HEK293 (cell line): ENCODE results near the gene TLCD3B.

ENCODE experiments used
- CTCF ChIP-seq: fragments of 450-650 bp; formaldehyde crosslinking; IDR thresholded peaks from 2 replicates; pipeline ENCODE4 v1.5.1; 2016; ENCODE audit warnings: missing biosample characterization, missing genetic modification characterization
- KLF10 ChIP-seq: fragments of 450-650 bp; IDR thresholded peaks from 2 replicates; pipeline ENCODE4 v1.5.1; 2018; ENCODE audit warnings: missing biosample characterization, mild to moderate bottlenecking, missing genetic modification characterization
- REST ChIP-seq: fragments of 450-650 bp; formaldehyde crosslinking; IDR thresholded peaks from 2 replicates; pipeline ENCODE4 v1.5.1; 2016; ENCODE audit warnings: missing biosample characterization, missing genetic modification characterization
- ZBTB44 ChIP-seq: fragments of 450-650 bp; IDR thresholded peaks from 2 replicates; pipeline ENCODE4 v1.5.1; 2018; ENCODE audit warnings: missing biosample characterization, mild to moderate bottlenecking, missing genetic modification characterization
- ZFP3 ChIP-seq: fragments of 450-650 bp; formaldehyde crosslinking; IDR thresholded peaks from 2 replicates; pipeline ENCODE4 v1.5.1; 2016; ENCODE audit warnings: low read depth, missing biosample characterization, missing genetic modification characterization
- ZNF10 ChIP-seq: fragments of 450-650 bp; formaldehyde crosslinking; IDR thresholded peaks from 2 replicates; pipeline ENCODE4 v1.5.1; 2017; ENCODE audit warnings: missing biosample characterization, missing genetic modification characterization
- ZNF184 ChIP-seq: fragments of 450-650 bp; IDR thresholded peaks from 2 replicates; pipeline ENCODE4 v1.5.1; 2018; ENCODE audit warnings: missing biosample characterization, mild to moderate bottlenecking, missing genetic modification characterization
- ZNF274 ChIP-seq, 2 experiments: fragments of 200-500 bp in 1 of 2; fragments of 450-650 bp in 1 of 2; sonication (Bioruptor generic) in 1 of 2; formaldehyde crosslinking in 1 of 2; IDR thresholded peaks; 2 replicates each; pipeline versions ENCODE4 v1.5.1 to v1.6.1; 2014 to 2016; ENCODE audit warnings: borderline replicate concordance in 1 of 2, inconsistent platforms in 1 of 2, low read length in 1 of 2, missing biosample characterization in 1 of 2, missing genetic modification characterization in 1 of 2
- ZNF394 ChIP-seq: fragments of 450-650 bp; formaldehyde crosslinking; IDR thresholded peaks from 2 replicates; pipeline ENCODE4 v1.5.1; 2016; ENCODE audit warnings: missing biosample characterization, missing genetic modification characterization, mild to moderate bottlenecking, moderate library complexity, borderline replicate concordance
- ZNF398 ChIP-seq: fragments of 450-650 bp; formaldehyde crosslinking; IDR thresholded peaks from 2 replicates; pipeline ENCODE4 v1.5.1; 2017; ENCODE audit warnings: missing biosample characterization, missing genetic modification characterization
- ZNF530 ChIP-seq: fragments of 450-650 bp; formaldehyde crosslinking; IDR thresholded peaks from 2 replicates; pipeline ENCODE4 v1.5.1; 2016; ENCODE audit warnings: low read depth, missing biosample characterization, missing genetic modification characterization
- ZNF549 ChIP-seq: fragments of 450-650 bp; IDR thresholded peaks from 2 replicates; pipeline ENCODE4 v1.5.1; 2018; ENCODE audit warnings: missing biosample characterization, missing genetic modification characterization, mild to moderate bottlenecking, inconsistent platforms, moderate library complexity
- ZNF558 ChIP-seq: fragments of 450-650 bp; formaldehyde crosslinking; IDR thresholded peaks from 2 replicates; pipeline ENCODE4 v1.5.1; 2016; ENCODE audit warnings: missing biosample characterization, missing genetic modification characterization
- ZNF654 ChIP-seq: fragments of 450-650 bp; formaldehyde crosslinking; IDR thresholded peaks from 2 replicates; pipeline ENCODE4 v1.5.1; 2016; ENCODE audit warnings: low read depth, missing biosample characterization, missing genetic modification characterization

GRCh38 chr16:29977063-29977825 lies 53.8 kb downstream of the TLCD3B start:
- TF ChIP-seq REST (tag by site-specific recombination) (no peak), ZBTB44 (no peak), ZNF398 (tag by site-specific recombination) (no peak), CTCF (no peak), ZNF549 (tag by site-specific recombination) (no peak), ZNF394 (tag by site-specific recombination) (no peak), ZNF10 (tag by site-specific recombination) (no peak), ZNF654 (tag by site-specific recombination) (no peak), ZNF274 (IDR thresholded peaks at IDR 0.05; ENCODE audit: low read length) (no peak), ZNF274 (tag by site-specific recombination; IDR thresholded peaks at IDR 0.05; ENCODE audit: borderline replicate concordance) (no peak), ZNF184 (no peak), ZNF558 (no peak), ZNF530 (tag by site-specific recombination) (no peak), KLF10 (no peak), ZFP3 (tag by site-specific recombination) (no peak)
